Endothelial cell (in vitro differentiated cells): Measurements from ENCODE around the gene CYTH4. TPM values are rescaled to one million over a fixed set of nuclear protein-coding genes. Genes with fewer than 3 reads are reported as not detected.

Source experiments
- DNase-seq: peaks from one replicate; pipeline ENCODE4 v3.0.0; 2021; ENCODE audit warnings: low spot score
- H3K27ac Mint-ChIP-seq: one replicate; pipeline ENCODE4 v1.8.0; 2021; ENCODE audit warnings: mixed read lengths, inconsistent platforms; ENCODE audit not compliant: unreplicated experiment
- H3K27me3 Mint-ChIP-seq: one replicate; pipeline ENCODE4 v1.8.0; 2021; ENCODE audit warnings: mild to moderate bottlenecking, moderate library complexity, mixed read lengths, inconsistent platforms; ENCODE audit not compliant: unreplicated experiment
- H3K36me3 Mint-ChIP-seq: one replicate; pipeline ENCODE4 v1.8.0; 2021; ENCODE audit warnings: mild to moderate bottlenecking, low read depth, mixed read lengths, inconsistent platforms; ENCODE audit not compliant: unreplicated experiment
- H3K4me1 Mint-ChIP-seq: one replicate; pipeline ENCODE4 v1.8.0; 2021; ENCODE audit warnings: mild to moderate bottlenecking, mixed read lengths, inconsistent platforms; ENCODE audit not compliant: unreplicated experiment
- H3K4me3 Mint-ChIP-seq: one replicate; pipeline ENCODE4 v1.8.0; 2021; ENCODE audit warnings: mild to moderate bottlenecking, mixed read lengths, inconsistent platforms; ENCODE audit not compliant: unreplicated experiment
- H3K9me3 Mint-ChIP-seq: one replicate; pipeline ENCODE4 v1.8.0; 2021; ENCODE audit warnings: mixed read lengths, inconsistent platforms; ENCODE audit not compliant: unreplicated experiment
- total RNA-seq: library from RNA; stranded (reverse); fragmentation: NEBNext Ultra II Directional; extraction: Animal tissue kit (Norgen Biotek cat#: 25700); gene quantifications from one replicate; pipeline ENCODE4 v1.2.1, GENCODE V29; 2021; ENCODE audit not compliant: unreplicated experiment
- TF ChIP-seq, protein P1 (sequence below): fragments of 200-600 bp; sonication (generic); IDR thresholded peaks from one replicate; pipeline ENCODE4 v1.5.0; 2021; ENCODE audit warnings: antibody characterized with exemption; ENCODE audit not compliant: unreplicated experiment

The CYTH4 gene
- total RNA-seq, 1 donor from 2014 or later = 0.33 TPM

DNA sequence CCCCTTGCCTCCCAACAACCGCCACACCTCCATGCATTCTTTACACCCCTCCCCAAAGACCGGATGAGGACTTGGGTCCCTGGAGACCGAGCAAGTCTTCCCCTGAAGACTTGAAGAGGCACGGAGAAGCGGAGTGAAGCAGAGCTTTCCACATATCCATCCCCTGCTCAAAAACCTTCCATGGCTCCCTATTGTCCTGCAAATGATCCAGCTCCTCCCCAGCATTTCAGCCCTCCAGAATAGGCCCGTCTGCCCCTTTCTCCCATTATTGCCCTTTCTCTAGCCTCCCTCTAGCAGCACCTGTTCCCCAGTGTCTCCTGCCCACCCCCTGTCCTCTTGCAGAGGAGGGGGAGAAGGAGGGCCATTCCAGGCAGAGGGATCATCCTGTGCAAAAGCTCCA is 59.8 kb downstream of the CYTH4 start:
- TF ChIP-seq, protein P1, sequence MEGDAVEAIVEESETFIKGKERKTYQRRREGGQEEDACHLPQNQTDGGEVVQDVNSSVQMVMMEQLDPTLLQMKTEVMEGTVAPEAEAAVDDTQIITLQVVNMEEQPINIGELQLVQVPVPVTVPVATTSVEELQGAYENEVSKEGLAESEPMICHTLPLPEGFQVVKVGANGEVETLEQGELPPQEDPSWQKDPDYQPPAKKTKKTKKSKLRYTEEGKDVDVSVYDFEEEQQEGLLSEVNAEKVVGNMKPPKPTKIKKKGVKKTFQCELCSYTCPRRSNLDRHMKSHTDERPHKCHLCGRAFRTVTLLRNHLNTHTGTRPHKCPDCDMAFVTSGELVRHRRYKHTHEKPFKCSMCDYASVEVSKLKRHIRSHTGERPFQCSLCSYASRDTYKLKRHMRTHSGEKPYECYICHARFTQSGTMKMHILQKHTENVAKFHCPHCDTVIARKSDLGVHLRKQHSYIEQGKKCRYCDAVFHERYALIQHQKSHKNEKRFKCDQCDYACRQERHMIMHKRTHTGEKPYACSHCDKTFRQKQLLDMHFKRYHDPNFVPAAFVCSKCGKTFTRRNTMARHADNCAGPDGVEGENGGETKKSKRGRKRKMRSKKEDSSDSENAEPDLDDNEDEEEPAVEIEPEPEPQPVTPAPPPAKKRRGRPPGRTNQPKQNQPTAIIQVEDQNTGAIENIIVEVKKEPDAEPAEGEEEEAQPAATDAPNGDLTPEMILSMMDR = no peak
- Mint-ChIP-seq H3K36me3 (no peaks in the 10 kb centered on the region), H3K27ac (no peak overlapping the region), H3K9me3 (no peaks in the 10 kb centered on the region), H3K27me3 (peaks cover 10% of the 10 kb centered on the region), H3K4me1 (peaks cover 9% of the 10 kb centered on the region), H3K4me3 (no peak overlapping the region)
- DNase-seq = no peak

GRCh38 chr22:37343348-37343747 is 61.0 kb downstream of the CYTH4 start:
- H3K4me1 Mint-ChIP-seq = peaks cover 9% of the 10 kb centered on the region
- H3K36me3 Mint-ChIP-seq = no peaks in the 10 kb centered on the region
- no peak overlapping the region for H3K4me3 Mint-ChIP-seq
- DNase-seq = no peak
- TF ChIP-seq, protein P1 = no peak
- H3K27me3 Mint-ChIP-seq = peaks cover 8% of the 10 kb centered on the region
- H3K27ac Mint-ChIP-seq = no peak overlapping the region
- H3K9me3 Mint-ChIP-seq = no peaks in the 10 kb centered on the region

- H3K36me3 Mint-ChIP-seq = no peaks in the 10 kb centered on the region
- no peak overlapping the region for H3K27ac Mint-ChIP-seq
- DNase-seq = no peak
- H3K4me1 Mint-ChIP-seq = peaks cover 9% of the 10 kb centered on the region
- no peaks in the 10 kb centered on the region for H3K9me3 Mint-ChIP-seq
- H3K4me3 Mint-ChIP-seq = no peak overlapping the region
- TF ChIP-seq, protein P1 = no peak
- H3K27me3 Mint-ChIP-seq = peaks cover 8% of the 10 kb centered on the region
Observed at GRCh38 chr22:37343863-37344734, 61.8 kb downstream of the CYTH4 start.

- no peak overlapping the region for H3K27ac Mint-ChIP-seq
- DNase-seq = no peak
- H3K9me3 Mint-ChIP-seq = no peaks in the 10 kb centered on the region
- H3K36me3 Mint-ChIP-seq = no peaks in the 10 kb centered on the region
- TF ChIP-seq, protein P1 = no peak
- H3K4me3 Mint-ChIP-seq = no peak overlapping the region
- H3K4me1 Mint-ChIP-seq = peaks cover 9% of the 10 kb centered on the region
- H3K27me3 Mint-ChIP-seq = peaks cover 4% of the 10 kb centered on the region
Observed at GRCh38 chr22:37344735-37345449, 62.6 kb downstream of the CYTH4 start.
